NOMO-1 (cell line): Measurements from ENCODE around the gene RPP25.
A peak's percentile ranks its signal among the peaks of the same experiment; 100 is the strongest.
"Not testable (repeated sequence)": the region's sequence is repeated elsewhere in the genome, so short reads cannot be mapped to it uniquely, and the experiment has no call there.

ENCODE experiments used
- DNase-seq, 2 experiments: peaks; one replicate each; lab custom pipeline; 2025; ENCODE audit not compliant: unreplicated experiment in 2 of 2; lab: John Stamatoyannopoulos, UW

The RPP25 gene

DNA sequence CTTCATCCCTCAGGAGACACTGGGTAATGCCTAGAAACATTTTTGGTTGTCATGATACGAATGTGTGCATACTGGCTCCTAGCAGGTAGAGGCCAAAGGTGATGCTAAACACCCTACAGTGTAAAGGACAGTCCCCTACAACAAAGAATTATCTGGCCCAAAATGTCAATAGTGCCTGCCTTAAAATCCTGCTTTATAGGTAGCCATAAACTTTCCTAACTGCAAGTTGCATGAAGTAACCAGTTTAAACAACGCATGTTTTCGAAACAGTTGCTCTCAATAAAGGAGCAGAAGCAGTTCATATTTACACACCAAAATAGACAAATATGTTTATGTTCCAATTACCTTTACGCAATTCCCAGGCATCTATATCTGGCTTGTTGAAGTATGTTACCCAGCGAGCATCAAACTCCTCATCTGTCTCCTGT lies 27.8 kb downstream of the RPP25 start:
- DNase-seq, result no peak

GRCh38 chr15:74924525-74924924 lies 32.0 kb downstream of the RPP25 start:
- no peak for DNase-seq

DNA sequence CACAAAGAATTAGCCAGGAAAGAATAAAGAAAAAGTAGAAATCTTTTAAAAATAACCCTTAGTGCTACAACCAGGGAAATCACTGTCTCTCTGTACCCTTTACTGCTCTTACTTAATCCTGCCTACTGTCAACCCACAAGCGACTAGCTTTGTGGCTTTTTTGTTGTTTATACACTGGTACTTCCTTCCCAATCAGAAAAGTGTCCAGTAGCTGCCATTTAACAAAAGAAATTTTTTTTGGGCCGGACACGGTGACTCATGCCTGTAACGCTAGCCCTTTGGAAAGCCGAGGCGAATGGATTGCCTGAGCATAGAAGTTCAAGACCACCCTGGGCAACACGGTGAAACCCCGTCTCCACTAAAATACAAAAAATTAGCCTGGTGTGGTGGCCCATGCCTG lies 36.1 kb downstream of the RPP25 start:
- no peak for DNase-seq

DNA sequence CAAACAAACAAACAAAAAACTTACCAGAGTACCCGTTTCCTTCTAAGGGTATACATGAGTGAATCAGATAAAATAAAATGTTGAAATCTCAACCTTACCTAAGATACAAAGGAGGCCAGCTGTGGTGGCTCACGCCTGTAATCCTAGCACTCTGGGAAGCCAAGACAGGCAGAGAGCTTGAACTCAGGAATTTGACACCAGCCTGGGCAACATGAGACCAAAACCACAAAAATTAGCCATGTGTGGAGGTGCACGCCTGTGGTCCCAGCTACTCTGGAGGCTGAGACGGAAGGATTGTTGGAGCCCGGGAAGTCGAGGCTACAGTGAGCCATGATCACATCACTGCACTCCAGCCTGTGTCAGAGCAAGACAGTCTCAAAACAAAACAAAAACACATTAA lies 38.9 kb downstream of the RPP25 start:
- no peak for DNase-seq

GRCh38 chr15:74913799-74914198 lies 42.8 kb downstream of the RPP25 start:
- not testable (repeated sequence) for DNase-seq

DNA sequence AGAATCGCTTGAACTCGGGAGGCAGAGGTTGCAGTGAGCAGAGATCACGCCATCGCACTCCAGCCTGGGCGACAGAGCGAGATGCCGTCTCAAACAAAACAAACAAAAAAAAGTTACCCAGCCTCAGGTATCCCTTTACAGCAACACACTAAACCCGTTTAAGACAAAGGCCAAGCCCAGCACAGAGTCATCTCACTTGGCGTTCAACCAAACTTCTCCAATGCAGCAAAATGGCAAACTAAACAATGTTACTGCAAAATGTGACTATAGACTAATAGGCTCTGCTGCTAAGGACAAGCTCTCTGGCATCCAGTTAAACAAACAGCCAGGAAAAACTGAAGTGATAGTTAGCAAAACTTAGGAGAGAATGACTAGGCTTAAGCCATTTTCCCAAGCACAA lies 43.5 kb downstream of the RPP25 start:
- no peak for DNase-seq

- no peak for DNase-seq
Measured at GRCh38 chr15:74908635-74909034, 47.9 kb downstream of the RPP25 start.

- no peak for DNase-seq
Measured at GRCh38 chr15:74907163-74907870, 49.3 kb downstream of the RPP25 start.

DNA sequence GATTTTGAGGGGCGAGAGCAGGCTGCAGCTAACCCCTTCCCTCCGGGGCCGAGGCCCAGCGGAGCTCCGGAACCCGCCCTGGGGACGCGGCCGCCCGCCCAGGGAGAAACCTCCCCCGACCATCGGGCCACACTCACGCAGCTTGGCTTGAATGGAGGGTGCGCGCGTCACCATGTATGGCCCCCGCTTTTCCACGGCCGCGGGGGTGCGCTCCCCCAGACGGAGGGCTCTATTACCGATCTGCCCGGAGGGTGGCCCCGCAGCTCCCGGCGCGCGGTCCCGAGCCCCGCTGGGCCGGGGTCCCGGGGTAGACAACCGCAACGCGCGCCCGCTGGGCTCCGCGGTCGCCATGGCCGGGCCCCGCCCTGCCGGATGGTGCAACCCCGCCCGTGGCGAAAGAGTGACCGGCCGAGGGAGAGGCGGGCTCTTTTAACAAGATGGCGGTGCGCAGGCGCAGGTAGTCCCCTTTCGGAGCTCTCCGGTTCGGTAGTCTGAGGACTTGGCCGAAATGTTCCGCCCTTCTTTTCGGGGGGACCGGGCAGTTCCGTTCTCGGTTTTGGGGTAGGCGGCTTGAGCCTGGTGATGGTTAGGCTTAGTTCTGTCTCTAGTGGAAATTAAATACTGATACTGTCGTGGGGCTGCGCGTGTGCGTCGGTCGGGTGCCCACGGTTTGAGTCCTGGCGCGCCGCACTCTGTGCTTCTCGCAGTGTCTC lies 50.0 kb downstream of the RPP25 start, which contains the start of gene FAM219B:
TSS of gene FAM219B (minus strand) at position 402 of the 713 bp plus-strand sequence. CDS start at position 351, 51 bp downstream.
- DNase-seq, result peak; percentile 88 to 90

GRCh38 chr15:74906067-74906449 lies 50.5 kb downstream of the RPP25 start:
- DNase-seq, result peak in 1 of 2 experiments; percentile 16
